Caco-2 (cell line): ENCODE data around the gene ZNF80. TPM values are rescaled to one million over a fixed set of nuclear protein-coding genes. Genes with fewer than 3 reads are reported as not detected.
"Not testable (repeated sequence)": the region's sequence is repeated elsewhere in the genome, so short reads cannot be mapped to it uniquely, and the experiment has no call there.

Experiments used
- Bru-seq: library from RNA; stranded (reverse); fragments of 400-500 nt; gene quantifications from one replicate; lab custom pipeline; 2021; lab: Mats Ljungman, UMichigan
- BruChase-seq, 2 experiments: library from RNA; stranded (reverse); fragments of 400-500 nt; gene quantifications; one replicate each; lab custom pipeline; 2021; lab: Mats Ljungman, UMichigan
- BruUV-seq: library from RNA; stranded (reverse); fragments of 400-500 nt; replicated peaks from 2 replicates; lab custom pipeline; 2021; lab: Mats Ljungman, UMichigan
- CTCF ChIA-PET: fragments of 300-600 bp; sonication (Branson Sonifier 250); formaldehyde crosslinking; loops from one replicate; lab custom pipeline; 2022; ENCODE audit warnings: antibody characterized with exemption; lab: Charles Lee
- POLR2A ChIA-PET: fragments of 300-600 bp; sonication (Branson Sonifier 250); formaldehyde crosslinking; loops from one replicate; lab custom pipeline; 2022; ENCODE audit warnings: antibody characterized with exemption; lab: Charles Lee
- DNase-seq, 2 experiments: peaks; one replicate each; pipeline versions ENCODE4 v3.0.0 to v3.0.0-alpha.2; 2020 to 2022
- H3K27me3 ChIP-seq: replicated peaks from 2 replicates; pipeline ENCODE4 v1.6.0; 2011; ENCODE audit warnings: low read length; ENCODE audit not compliant: control insufficient read depth, insufficient read depth
- H3K36me3 ChIP-seq: 2 replicates; pipeline ENCODE4 v1.5.1; 2011; ENCODE audit warnings: low read length; ENCODE audit not compliant: control insufficient read depth, insufficient read depth
- H3K4me1 ChIP-seq: fragments of 250-450 bp; sonication (Bioruptor Pico); 2 replicates; pipeline ENCODE4 v1.5.1; 2020; ENCODE audit warnings: mild to moderate bottlenecking
- H3K4me3 ChIP-seq: 2 replicates; pipeline ENCODE4 v1.5.1; 2011; ENCODE audit warnings: low read depth, mild to moderate bottlenecking, control low read depth, low read length
- H3K9me3 ChIP-seq: fragments of 250-450 bp; sonication (Bioruptor Pico); 2 replicates; pipeline ENCODE4 v1.5.1; 2020; ENCODE audit warnings: mild to moderate bottlenecking, moderate library complexity
- H3K27ac Mint-ChIP-seq: one replicate; pipeline ENCODE4 v1.8.0; 2022; ENCODE audit warnings: mixed read lengths; ENCODE audit not compliant: unreplicated experiment
- H3K27me3 Mint-ChIP-seq: one replicate; pipeline ENCODE4 v1.8.0; 2022; ENCODE audit warnings: mixed read lengths; ENCODE audit not compliant: insufficient read depth, unreplicated experiment
- H3K36me3 Mint-ChIP-seq: one replicate; pipeline ENCODE4 v1.8.0; 2022; ENCODE audit warnings: mild to moderate bottlenecking, mixed read lengths; ENCODE audit not compliant: insufficient read depth, unreplicated experiment
- H3K4me1 Mint-ChIP-seq: one replicate; pipeline ENCODE4 v1.8.0; 2022; ENCODE audit warnings: low read depth, mixed read lengths; ENCODE audit not compliant: unreplicated experiment
- H3K4me3 Mint-ChIP-seq: one replicate; pipeline ENCODE4 v1.8.0; 2022; ENCODE audit warnings: mild to moderate bottlenecking, moderate library complexity, mixed read lengths; ENCODE audit not compliant: unreplicated experiment
- H3K9me3 Mint-ChIP-seq: one replicate; pipeline ENCODE4 v1.8.0; 2022; ENCODE audit warnings: mixed read lengths; ENCODE audit not compliant: unreplicated experiment
- CTCF ChIP-seq, 2 experiments: fragments of 200-600 bp in 1 of 2; IDR thresholded peaks; 1 replicate in 1 of 2; 2 replicates in 1 of 2; pipeline versions ENCODE4 v1.5.1 to v1.8.0; 2011 to 2022; ENCODE audit warnings: antibody characterized with exemption in 1 of 2, control low read depth in 1 of 2, inconsistent platforms in 1 of 2, low read depth in 1 of 2, low read length in 1 of 2, mild to moderate bottlenecking in 1 of 2, moderate library complexity in 1 of 2; ENCODE audit not compliant: insufficient read depth in 1 of 2, severe bottlenecking in 1 of 2, unreplicated experiment in 1 of 2
- intact Hi-C: fragments of 100-400 bp; cut with micrococcal nuclease; formaldehyde crosslinking; loops from one replicate; pipeline ENCODE4 v1.10.0; 2022; ENCODE audit not compliant: unreplicated experiment
- long read RNA-seq: library from polyadenylated mRNA; stranded (forward); transcript quantifications from one replicate; pipeline ENCODE4 v2.0.0, GENCODE V29; 2022
- total RNA-seq: library from RNA; stranded (reverse); gene quantifications from 2 replicates; pipeline ENCODE4 v1.2.3, GENCODE V29; 2022

ZNF80 gene
- total RNA-seq (not detected in 2 replicates), Bru-seq, nascent RNA (not detected), BruChase-seq, experiment 1, labeled RNA remaining after a 2-hour chase (not detected), BruChase-seq, experiment 2, labeled RNA remaining after a 6-hour chase (not detected)
- long read RNA-seq: 0 reads

- H3K9me3 Mint-ChIP-seq, H3K27me3 Mint-ChIP-seq, intact Hi-C loops, H3K36me3 ChIP-seq, POLR2A ChIA-PET, DNase-seq, BruUV-seq, H3K4me3 Mint-ChIP-seq, CTCF ChIA-PET, H3K4me1 ChIP-seq, H3K4me3 ChIP-seq, H3K4me1 Mint-ChIP-seq, H3K36me3 Mint-ChIP-seq, H3K27ac Mint-ChIP-seq, H3K27me3 ChIP-seq, H3K9me3 ChIP-seq: not testable (repeated sequence)
These were observed at the start of gene ZNF80 for GRCh38 chr3:114237478-114237877. Gene ZNF80, minus strand, starts transcription at chr3:114237578. Its CDS starts 504 bp downstream, at chr3:114237074.

GRCh38 chr3:114286266-114286665 lies 48.9 kb upstream of the ZNF80 start:
- ChIA-PET POLR2A (no interaction called here), CTCF (no interaction called here)
- no peak overlapping the region for H3K27ac Mint-ChIP-seq
- intact Hi-C loops: no loop called here
- TF ChIP-seq CTCF (IDR thresholded peaks at IDR 0.05; ENCODE audit: insufficient read depth in 1 of 2, low read depth in 1 of 2, low read length in 1 of 2, severe bottlenecking in 1 of 2, unreplicated experiment in 1 of 2): no peak
- no peaks in the 10 kb centered on the region for H3K36me3 Mint-ChIP-seq
- no peaks in the 10 kb centered on the region for H3K36me3 ChIP-seq
- no peaks in the 10 kb centered on the region for H3K9me3 Mint-ChIP-seq
- H3K27me3 Mint-ChIP-seq: peaks cover 4% of the 10 kb centered on the region
- no peak overlapping the region for H3K4me3 ChIP-seq
- BruUV-seq: no TSS peak
- no peak overlapping the region for H3K4me3 Mint-ChIP-seq
- no peaks in the 10 kb centered on the region for H3K9me3 ChIP-seq
- no peak for DNase-seq
- H3K27me3 ChIP-seq: no peaks in the 10 kb centered on the region
- no peaks in the 10 kb centered on the region for H3K4me1 ChIP-seq
- H3K4me1 Mint-ChIP-seq: no peaks in the 10 kb centered on the region

GRCh38 chr3:114285648-114286230 lies 48.4 kb upstream of the ZNF80 start:
- no peaks in the 10 kb centered on the region for H3K4me1 Mint-ChIP-seq
- TF ChIP-seq CTCF (IDR thresholded peaks at IDR 0.05; ENCODE audit: insufficient read depth in 1 of 2, low read depth in 1 of 2, low read length in 1 of 2, severe bottlenecking in 1 of 2, unreplicated experiment in 1 of 2): no peak
- no peaks in the 10 kb centered on the region for H3K36me3 Mint-ChIP-seq
- intact Hi-C loops: no loop called here
- no peak overlapping the region for H3K4me3 ChIP-seq
- no peaks in the 10 kb centered on the region for H3K9me3 Mint-ChIP-seq
- no peak overlapping the region for H3K4me3 Mint-ChIP-seq
- no peak overlapping the region for H3K27ac Mint-ChIP-seq
- H3K4me1 ChIP-seq: no peaks in the 10 kb centered on the region
- H3K27me3 ChIP-seq: no peaks in the 10 kb centered on the region
- H3K36me3 ChIP-seq: no peaks in the 10 kb centered on the region
- CTCF ChIA-PET: no interaction called here
- no peak for DNase-seq
- POLR2A ChIA-PET: no interaction called here
- peaks cover 4% of the 10 kb centered on the region for H3K27me3 Mint-ChIP-seq
- no TSS peak for BruUV-seq
- H3K9me3 ChIP-seq: no peaks in the 10 kb centered on the region
